NCI-H345 treated with DMSO at 0.1 percent for 48 hours (cell line): ENCODE results near the gene ZNF507.
"Not testable (repeated sequence)": the region's sequence is repeated elsewhere in the genome, so short reads cannot be mapped to it uniquely, and the experiment has no call there.

Experiments
- DNase-seq: peaks from one replicate; lab custom pipeline; 2025; ENCODE audit not compliant: unreplicated experiment; lab: John Stamatoyannopoulos, UW

The ZNF507 gene

DNA sequence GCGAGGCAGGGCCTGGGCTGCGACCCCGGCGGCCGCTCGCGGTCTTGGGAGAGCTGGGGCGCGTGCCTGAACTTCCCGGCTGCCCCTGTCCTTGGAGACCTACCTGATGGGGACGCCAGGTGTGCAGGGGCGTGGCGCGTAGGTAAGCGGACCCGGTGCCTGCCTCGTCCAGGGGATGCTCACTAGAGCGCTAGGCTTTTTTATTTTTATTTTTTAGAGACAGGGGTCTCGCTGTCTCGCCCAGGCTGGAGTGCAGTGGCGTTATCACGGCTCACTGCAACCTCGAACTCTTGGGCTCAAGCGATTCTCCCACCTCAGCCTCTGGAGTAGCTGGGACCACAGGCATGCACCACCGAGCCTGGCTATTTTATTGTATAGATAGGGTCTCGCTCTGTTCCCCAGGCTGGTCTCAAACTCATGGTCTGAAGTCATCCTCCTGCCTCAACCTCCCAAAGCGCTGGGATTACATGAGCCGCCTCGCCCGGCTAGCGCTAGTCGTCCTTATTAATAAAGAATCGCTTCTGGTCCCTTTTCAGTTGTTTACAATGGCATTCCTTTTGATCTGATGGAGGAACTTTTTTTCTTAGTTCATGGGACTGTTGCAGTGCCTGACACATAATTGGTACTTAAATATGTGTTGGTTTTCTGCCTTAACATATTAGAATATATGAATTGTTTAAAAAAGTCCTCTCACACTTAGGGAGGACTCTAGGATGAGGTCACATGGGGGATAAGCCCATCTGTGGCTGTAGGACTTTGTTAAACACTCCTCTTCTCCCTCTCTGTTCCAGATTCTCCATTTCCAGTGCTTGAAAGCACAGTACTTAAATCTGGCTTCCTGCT is 61.0 kb downstream of the ZNF507 start:
- no peak for DNase-seq

DNA sequence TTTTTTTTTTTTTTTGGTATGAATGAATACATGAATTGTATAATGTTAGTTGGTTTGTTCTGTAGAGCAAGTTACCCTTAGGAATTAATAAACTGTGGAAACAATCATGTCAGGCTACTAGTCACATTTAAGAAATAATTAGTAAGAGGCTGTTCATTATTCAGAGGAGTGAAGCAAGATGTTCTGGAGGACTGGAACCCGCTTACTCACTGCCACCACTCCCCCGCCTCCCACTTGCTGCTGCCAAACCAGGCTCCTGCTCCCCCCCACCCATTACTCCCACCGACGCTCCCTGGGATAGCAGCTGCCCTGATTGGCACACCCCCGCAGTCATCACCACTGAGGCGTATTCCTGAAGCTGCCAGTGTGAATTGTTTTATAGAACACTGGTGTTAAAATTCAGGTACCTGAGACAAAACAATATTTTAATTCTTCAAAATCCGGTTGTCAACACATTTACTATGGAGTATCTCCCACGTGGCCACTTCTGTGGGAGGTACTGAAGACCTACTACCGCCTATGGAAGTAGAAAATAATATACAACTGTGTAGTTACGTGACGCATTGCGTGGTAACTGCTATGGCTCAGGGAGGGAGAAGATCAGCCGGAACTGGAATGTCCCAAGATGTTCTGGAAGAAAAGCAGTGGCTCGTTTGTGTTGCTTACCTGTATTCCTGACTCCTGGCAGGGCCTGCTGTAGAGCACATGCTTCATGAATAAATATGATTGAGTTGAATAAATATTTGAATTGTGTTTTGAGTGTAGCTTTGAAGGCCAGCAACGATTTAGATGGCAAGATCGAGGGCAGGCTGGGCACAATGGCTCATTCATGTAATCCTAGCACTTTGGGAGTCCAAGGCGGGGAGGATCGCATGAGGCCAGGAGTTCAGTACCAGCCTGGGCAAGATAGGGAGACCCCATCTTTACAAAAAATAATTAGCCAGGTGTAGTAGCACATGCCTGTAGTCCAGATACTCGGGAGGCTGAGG is 61.9 kb downstream of the ZNF507 start:
- no peak for DNase-seq

DNA sequence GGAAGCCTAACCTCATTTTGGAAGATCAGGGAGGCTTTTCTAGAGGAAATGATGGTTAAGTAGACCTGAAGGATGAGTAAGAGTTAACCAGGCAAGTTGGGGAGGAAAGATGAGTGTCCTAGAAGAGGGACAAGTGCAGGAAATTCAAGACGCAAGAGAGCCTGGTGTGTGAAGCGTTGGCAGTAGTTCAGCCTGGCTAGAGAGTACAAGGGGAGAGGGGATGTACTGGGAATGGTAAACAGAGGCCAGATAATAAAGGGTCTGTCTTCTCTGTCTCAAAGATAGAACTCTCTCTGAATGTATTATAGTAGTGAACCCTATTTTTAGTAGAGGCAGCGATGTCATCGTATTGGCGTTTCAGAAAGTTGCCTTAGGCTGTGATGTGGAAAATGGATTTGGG is 69.8 kb downstream of the ZNF507 start:
- DNase-seq: no peak

DNA sequence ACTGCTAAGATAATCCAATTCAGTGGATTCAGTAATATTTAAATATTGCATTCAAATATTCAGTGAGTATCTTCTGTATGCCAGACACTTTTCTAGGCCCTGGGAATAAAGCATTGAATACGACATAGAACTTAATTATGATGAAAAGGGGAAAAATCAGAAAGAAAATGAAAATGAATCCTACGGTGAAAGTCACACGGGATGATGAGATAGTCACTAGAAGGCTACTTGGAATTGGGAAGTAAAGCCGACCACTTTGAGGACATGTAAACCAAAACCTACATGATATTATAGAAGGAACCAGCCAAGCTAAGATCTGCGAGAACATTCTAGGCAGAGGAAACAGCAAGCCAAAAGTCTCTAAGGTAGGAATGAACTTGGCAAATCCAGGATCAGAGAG is 70.3 kb downstream of the ZNF507 start:
- no peak for DNase-seq

DNA sequence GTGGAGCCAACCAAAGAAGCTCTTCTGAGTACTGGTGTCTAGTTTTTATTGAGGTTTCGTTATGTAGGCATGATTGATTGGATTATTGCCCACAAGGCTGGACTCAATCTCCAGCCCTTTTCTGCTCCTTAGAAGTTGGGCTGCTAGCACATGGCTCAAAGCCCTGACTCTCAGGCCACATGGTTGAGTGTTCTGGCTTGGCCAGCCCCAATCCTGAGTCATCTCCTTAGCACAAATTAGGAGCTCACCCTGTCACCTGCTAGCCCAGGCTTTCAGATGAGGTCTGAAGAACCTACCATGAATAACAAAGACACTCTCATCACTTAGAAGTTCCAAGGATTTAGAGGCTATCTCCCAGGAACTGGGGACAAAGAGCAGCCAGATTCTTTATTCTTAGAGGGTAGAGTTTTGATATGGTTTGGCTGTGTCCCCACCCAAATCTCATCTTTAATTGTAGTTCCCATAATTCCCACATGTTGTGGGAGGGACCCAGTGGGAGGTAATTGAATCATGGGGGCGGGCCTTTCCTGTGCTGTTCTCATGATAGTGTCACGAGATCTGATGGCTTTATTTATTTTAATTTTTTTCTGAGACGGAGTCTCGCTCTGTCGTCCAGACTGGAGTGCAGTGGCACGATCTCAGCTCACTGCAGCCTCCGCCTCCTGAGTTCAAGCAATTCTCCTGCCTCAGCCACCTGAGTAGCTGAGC is 71.5 kb downstream of the ZNF507 start:
- DNase-seq: no peak

DNA sequence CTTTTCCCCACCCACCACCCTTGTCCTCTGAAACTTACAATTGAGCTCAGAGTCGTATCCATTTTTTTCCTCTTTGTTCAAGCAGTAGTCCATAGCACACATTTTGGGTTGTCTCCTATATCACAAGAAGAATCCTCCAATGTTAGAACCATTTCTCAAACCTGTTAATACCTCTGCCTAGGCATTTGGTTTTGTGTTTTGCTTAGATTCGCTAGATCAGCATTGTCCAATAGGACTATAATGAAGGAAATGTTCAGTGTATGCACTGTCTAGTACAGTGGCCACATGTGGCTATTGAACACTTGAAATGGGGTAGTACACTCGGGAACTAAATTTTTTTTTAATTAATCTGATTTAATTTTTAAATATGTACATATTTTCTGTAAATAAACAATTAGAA is 72.7 kb downstream of the ZNF507 start:
- no peak for DNase-seq

DNA sequence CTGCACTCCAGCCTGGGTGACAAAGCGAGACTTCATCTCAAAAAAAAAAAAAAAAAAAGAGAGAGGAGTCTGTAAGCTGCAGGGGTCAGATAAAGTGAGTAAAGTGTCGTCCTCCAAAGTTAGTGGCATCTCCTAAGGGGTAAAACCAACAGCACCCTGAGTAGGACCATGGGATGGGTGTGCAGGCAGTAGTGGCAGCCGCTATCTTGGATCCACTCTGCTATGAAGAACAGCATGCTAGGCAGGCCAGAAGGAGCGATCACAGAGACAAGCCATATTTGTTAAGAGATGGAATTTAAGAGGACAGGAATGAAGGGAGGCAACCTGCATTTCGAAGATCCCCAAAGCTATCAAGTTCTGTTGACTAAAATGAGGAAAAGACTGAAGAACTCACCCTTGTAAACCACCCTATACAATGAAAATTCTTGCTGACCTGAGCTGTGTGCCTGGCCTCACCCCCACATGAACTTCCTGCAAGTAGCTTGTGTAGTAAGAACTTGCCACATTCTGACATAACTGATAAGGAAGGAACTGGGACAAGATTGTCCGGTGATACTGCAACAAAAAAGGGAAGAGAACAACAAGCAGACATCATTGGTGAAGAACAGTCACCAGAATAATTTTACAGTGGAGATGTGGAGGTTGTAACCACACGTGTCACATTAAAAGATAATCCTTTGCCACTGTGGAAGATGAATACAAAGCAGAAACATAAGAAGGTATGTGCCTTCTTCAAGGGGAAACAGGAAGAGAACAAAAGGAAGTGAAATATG is 76.4 kb downstream of the ZNF507 start:
- DNase-seq: no peak

DNA sequence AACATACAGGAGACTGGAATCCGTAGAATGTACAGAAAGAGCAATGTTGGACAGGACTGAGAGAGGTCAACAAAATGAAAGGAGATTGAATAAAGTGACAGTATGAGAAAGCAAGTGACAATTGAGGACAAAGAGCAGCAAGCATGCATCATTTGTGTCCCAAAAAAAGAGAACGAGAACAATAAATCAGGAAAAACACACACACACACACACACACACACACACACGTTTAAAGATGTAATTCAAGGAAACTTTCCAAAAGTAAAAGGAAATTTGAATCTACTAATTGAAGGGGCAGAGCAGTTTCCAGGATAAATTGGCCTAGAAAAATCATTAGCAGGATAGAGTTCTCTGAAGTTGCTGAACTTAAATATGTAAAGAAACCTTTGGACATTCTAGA is 77.0 kb downstream of the ZNF507 start:
- no peak for DNase-seq

DNA sequence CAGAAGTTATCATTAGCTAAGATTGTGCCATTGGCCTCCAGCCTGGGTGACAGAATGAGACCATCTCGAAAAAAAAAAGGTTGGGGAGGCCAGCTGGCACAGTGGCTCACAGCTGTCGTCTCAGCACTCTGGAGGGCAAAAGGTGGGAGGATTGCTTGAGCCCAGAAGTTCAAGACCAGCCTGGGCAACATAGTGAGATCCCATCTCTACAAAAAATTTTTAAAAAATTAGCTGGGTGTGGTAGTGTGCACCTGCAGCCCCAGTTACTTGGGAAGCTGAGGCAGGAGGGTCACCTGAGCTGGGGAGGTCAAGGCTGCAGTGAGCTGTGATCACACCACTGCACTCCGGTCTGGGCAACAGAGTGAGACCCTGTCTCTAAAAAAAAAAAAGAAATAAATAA is 78.5 kb downstream of the ZNF507 start:
- DNase-seq: not testable (repeated sequence)

DNA sequence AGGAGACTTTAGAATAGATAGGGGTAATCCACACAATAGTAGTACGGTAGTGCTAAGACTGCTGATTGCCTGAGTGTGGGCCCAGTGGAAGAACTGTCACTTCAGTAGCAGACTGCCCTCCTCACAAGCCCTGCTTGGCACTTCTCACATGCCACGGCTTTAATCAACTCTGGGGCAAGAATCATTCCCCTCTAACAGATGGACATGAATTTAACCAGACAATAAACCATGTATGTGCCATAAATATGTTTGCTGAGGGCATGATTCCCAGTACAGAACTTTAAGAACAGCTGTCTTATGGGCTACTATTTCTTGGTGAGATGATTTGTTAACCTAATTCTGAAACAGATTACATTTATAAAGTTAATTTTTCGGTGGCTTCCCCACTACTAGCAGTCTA is 82.1 kb downstream of the ZNF507 start:
- no peak for DNase-seq

DNA sequence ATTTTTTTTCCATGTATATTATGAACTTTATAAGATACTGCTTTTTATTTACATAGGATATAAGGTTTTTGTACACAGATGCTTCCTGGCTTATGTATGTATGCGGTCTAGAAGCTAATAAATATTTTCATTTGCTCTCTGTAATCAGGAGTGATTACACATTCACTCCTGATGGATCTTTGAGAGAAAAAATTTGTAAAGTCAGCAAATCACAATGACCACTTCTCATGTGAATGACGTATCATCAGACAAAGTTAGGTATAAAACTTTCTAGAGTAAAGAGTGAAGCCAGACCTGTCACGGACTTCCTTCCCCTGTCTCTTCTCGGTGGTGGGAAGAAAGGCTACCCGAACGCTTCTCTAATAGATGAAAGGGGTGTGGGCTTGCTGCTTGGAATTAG is 91.3 kb downstream of the ZNF507 start:
- no peak for DNase-seq

DNA sequence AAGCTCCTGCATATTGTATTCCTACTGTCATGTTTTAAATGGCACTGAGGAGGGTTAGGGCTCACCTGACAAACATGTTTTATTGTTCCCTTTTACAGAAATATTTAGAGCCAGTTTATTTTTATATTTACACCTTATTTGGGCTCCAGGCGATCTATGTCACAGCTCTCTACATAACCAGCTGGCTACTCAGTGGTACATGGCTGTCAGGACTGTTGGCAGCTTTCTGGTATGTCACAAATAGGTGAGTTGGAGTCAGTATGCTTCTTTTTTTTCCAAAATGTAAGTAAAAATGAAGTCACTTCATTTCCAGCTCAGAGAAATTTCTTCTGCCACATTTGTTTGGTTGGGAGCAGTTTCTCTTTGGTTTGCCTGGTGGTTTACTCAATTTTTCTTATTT is 91.7 kb downstream of the ZNF507 start:
- DNase-seq: no peak
